PC-3 (cell line): ENCODE measurements around the gene HK1. TPM values are rescaled to one million over a fixed set of nuclear protein-coding genes. Genes with fewer than 3 reads are reported as not detected.

Experiments
- ATAC-seq: fragments of 200-7000 bp; cut with Tn5 transposase; 2 replicates; pipeline ENCODE4 v1.9.1; 2020; ENCODE audit warnings: mild to moderate bottlenecking, moderate library complexity
- BruUV-seq: library from RNA; stranded (reverse); fragments of 400-500 nt; replicated peaks from 2 replicates; lab custom pipeline; 2021; lab: Mats Ljungman, UMichigan
- CTCF ChIA-PET: fragments of 300-600 bp; sonication (Branson Sonifier 250); formaldehyde crosslinking; loops from one replicate; lab custom pipeline; 2022; ENCODE audit warnings: antibody characterized with exemption; lab: Charles Lee
- POLR2A ChIA-PET: fragments of 300-600 bp; sonication (Branson Sonifier 250); formaldehyde crosslinking; loops from one replicate; lab custom pipeline; 2022; ENCODE audit warnings: antibody characterized with exemption; ENCODE audit not compliant: unreplicated experiment; lab: Charles Lee
- DNase-seq: peaks from one replicate; pipeline ENCODE4 v3.0.0-alpha.2; 2015
- H2AFZ ChIP-seq: fragments of 300-600 bp; sonication (generic); 2 replicates; pipeline ENCODE4 v1.6.0; 2016; ENCODE audit warnings: antibody characterized with exemption, low read length
- H3F3A ChIP-seq: fragments of 300-600 bp; sonication (generic); one replicate; pipeline ENCODE4 v1.6.0; 2017; ENCODE audit warnings: antibody characterized with exemption, low read length, control low read depth, mild to moderate bottlenecking; ENCODE audit not compliant: unreplicated experiment
- H3K27ac ChIP-seq: fragments of 300-600 bp; sonication (generic); 2 replicates; pipeline ENCODE4 v1.5.1; 2016; ENCODE audit warnings: mild to moderate bottlenecking, low read length
- H3K27me3 ChIP-seq: fragments of 300-600 bp; sonication (generic); 2 replicates; pipeline ENCODE4 v1.6.1; 2016; ENCODE audit warnings: low read length, mixed read lengths
- H3K36me3 ChIP-seq: fragments of 300-600 bp; sonication (generic); 2 replicates; pipeline ENCODE4 v1.6.1; 2016; ENCODE audit warnings: low read depth, mixed run types, low read length, mixed read lengths
- H3K4me1 ChIP-seq: fragments of 300-600 bp; sonication (generic); 2 replicates; pipeline ENCODE4 v1.5.1; 2016; ENCODE audit warnings: low read length; ENCODE audit not compliant: insufficient read depth
- H3K4me2 ChIP-seq: fragments of 300-600 bp; sonication (generic); 2 replicates; pipeline ENCODE4 v1.6.0; 2016; ENCODE audit warnings: low read length
- H3K4me3 ChIP-seq: fragments of 300-600 bp; sonication (generic); 2 replicates; pipeline ENCODE4 v1.5.1; 2016; ENCODE audit warnings: mild to moderate bottlenecking, low read length, mixed read lengths
- H3K79me2 ChIP-seq: fragments of 300-600 bp; sonication (generic); 2 replicates; pipeline ENCODE4 v1.6.1; 2017; ENCODE audit warnings: low read length, mixed read lengths
- H3K9ac ChIP-seq: fragments of 300-600 bp; sonication (generic); 2 replicates; pipeline ENCODE4 v1.6.0; 2016; ENCODE audit warnings: mild to moderate bottlenecking, low read length
- H3K9me2 ChIP-seq: fragments of 300-600 bp; sonication (generic); replicated peaks from 2 replicates; pipeline ENCODE4 v1.6.1; 2016; ENCODE audit warnings: mixed run types, low read length, mixed read lengths
- H3K9me3 ChIP-seq: fragments of 300-600 bp; sonication (generic); 2 replicates; pipeline ENCODE4 v1.6.1; 2016; ENCODE audit warnings: low read length, mixed read lengths
- H4K20me1 ChIP-seq: fragments of 300-600 bp; sonication (generic); 2 replicates; pipeline ENCODE4 v1.6.1; 2016; ENCODE audit warnings: low read length, mixed read lengths
- CTCF ChIP-seq: fragments of 300-600 bp; sonication (generic); conservative IDR thresholded peaks from 2 replicates; pipeline ENCODE4 v1.5.1; 2017; ENCODE audit warnings: antibody characterized with exemption, low read depth, mild to moderate bottlenecking, low read length
- EZH2 ChIP-seq: fragments of 300-600 bp; sonication (generic); IDR thresholded peaks from one replicate; pipeline ENCODE4 v1.6.1; 2017; ENCODE audit warnings: antibody characterized with exemption, mild to moderate bottlenecking, low read length; ENCODE audit not compliant: unreplicated experiment
- EZH2phosphoT487 ChIP-seq: fragments of 300-600 bp; sonication (generic); IDR thresholded peaks from 2 replicates; pipeline ENCODE4 v1.6.1; 2018; ENCODE audit warnings: mild to moderate bottlenecking, antibody characterized with exemption, low read length, borderline replicate concordance
- intact Hi-C: fragments of 100-400 bp; cut with micrococcal nuclease; formaldehyde crosslinking; loops from 2 replicates; pipeline ENCODE4 v1.9.0; 2023
- total RNA-seq: library from RNA; depleted of rRNA; stranded (reverse); fragments of >200 nt; gene quantifications from 2 replicates; pipeline ENCODE4 v1.2.3, GENCODE V29; 2014

The HK1 gene
- total RNA-seq, 1 experiment from 2014 or later = 189 TPM

GRCh38 chr10:69422676-69423075 lies 144.4 kb downstream of the HK1 start:
- Histone ChIP-seq H3K9ac (no peak overlapping the region), H3K27me3 (no peaks in the 10 kb centered on the region), H3K27ac (no peak overlapping the region), H3K79me2 (no peaks in the 10 kb centered on the region), H3K9me2 (no peaks in the 10 kb centered on the region), H3K4me1 (peaks cover 19% of the 10 kb centered on the region), H3K4me2 (no peak overlapping the region), H3K9me3 (no peaks in the 10 kb centered on the region), H2AFZ (no peak overlapping the region), H3K4me3 (no peak overlapping the region), H4K20me1 (no peaks in the 10 kb centered on the region), H3K36me3 (no peaks in the 10 kb centered on the region), H3F3A (no peaks in the 10 kb centered on the region)
- POLR2A ChIA-PET = no interaction called here
- no peak for ATAC-seq
- intact Hi-C loops = no loop called here
- TF ChIP-seq CTCF (no peak), EZH2 (no peak), EZH2phosphoT487 (no peak)
- no peak for DNase-seq
- CTCF ChIA-PET = interaction anchor here (0.5 kb wide), 1 partner anchor 293 kb away, joined by 4 read pairs; no protein-coding TSS in a partner anchor
- BruUV-seq = no TSS peak

- no peak overlapping the region for H2AFZ ChIP-seq
- no peaks in the 10 kb centered on the region for H3F3A ChIP-seq
- POLR2A ChIA-PET = no interaction called here
- intact Hi-C loops = no loop called here
- H3K79me2 ChIP-seq = no peaks in the 10 kb centered on the region
- H4K20me1 ChIP-seq = no peaks in the 10 kb centered on the region
- H3K4me1 ChIP-seq = peaks cover 19% of the 10 kb centered on the region
- no peaks in the 10 kb centered on the region for H3K27me3 ChIP-seq
- no peaks in the 10 kb centered on the region for H3K36me3 ChIP-seq
- no peak overlapping the region for H3K27ac ChIP-seq
- CTCF ChIA-PET = interaction anchor here (1.7 kb wide), 1 partner anchor 212 kb away, joined by 6 read pairs; no protein-coding TSS in a partner anchor
- no peaks in the 10 kb centered on the region for H3K9me3 ChIP-seq
- H3K9me2 ChIP-seq = no peaks in the 10 kb centered on the region
- H3K9ac ChIP-seq = no peak overlapping the region
- ATAC-seq (no peak), DNase-seq (no peak)
- no peak overlapping the region for H3K4me2 ChIP-seq
- BruUV-seq = no TSS peak
- no peak overlapping the region for H3K4me3 ChIP-seq
- TF ChIP-seq EZH2phosphoT487 (no peak), EZH2 (no peak)
These were observed 146.7 kb downstream of the HK1 start for GRCh38 chr10:69425041-69425440.

GRCh38 chr10:69425511-69426298 lies 147.4 kb downstream of the HK1 start:
- H3K79me2 ChIP-seq = no peaks in the 10 kb centered on the region
- H3K36me3 ChIP-seq = no peaks in the 10 kb centered on the region
- no peaks in the 10 kb centered on the region for H3K27me3 ChIP-seq
- H3K27ac ChIP-seq = 0 out of 2 replicates have a peak overlapping the region, but pooled peaks have one; percentile 1
- no TSS peak for BruUV-seq
- no peak overlapping the region for H3K4me2 ChIP-seq
- ATAC-seq (peak; percentile 52; the same call in 1 of the 2 replicates), DNase-seq (peak; percentile 89)
- no peaks in the 10 kb centered on the region for H3F3A ChIP-seq
- no peak overlapping the region for H3K9ac ChIP-seq
- peaks cover 19% of the 10 kb centered on the region for H3K4me1 ChIP-seq
- no peak overlapping the region for H3K4me3 ChIP-seq
- intact Hi-C loops = loop anchor here (1.0 to 2.0 kb wide), 2 partner anchors 21 to 214 kb away; no protein-coding TSS in a partner anchor
- no peaks in the 10 kb centered on the region for H3K9me2 ChIP-seq
- H3K9me3 ChIP-seq = no peaks in the 10 kb centered on the region
- ChIA-PET CTCF (interaction anchor here (0.6 to 1.7 kb wide), 4 partner anchors 17 to 211 kb away, joined by 3 to 6 read pairs (median 4); no protein-coding TSS in a partner anchor), POLR2A (interaction anchor here (0.6 kb wide), 2 partner anchors 21 to 212 kb away, joined by 4 to 7 read pairs; no protein-coding TSS in a partner anchor)
- no peaks in the 10 kb centered on the region for H4K20me1 ChIP-seq
- peak overlapping the region; percentile 8; the same call in 1 of the 2 replicates for H2AFZ ChIP-seq
- TF ChIP-seq EZH2phosphoT487 (no peak), CTCF (no peak), EZH2 (no peak)
